GM11168 (cell line): ENCODE data around the gene CRELD2.
"Not testable (repeated sequence)": the region's sequence is repeated elsewhere in the genome, so short reads cannot be mapped to it uniquely, and the experiment has no call there.

ENCODE experiments used
- in situ Hi-C: fragments of 300-500 bp; cut with MboI; formaldehyde crosslinking; loops from one replicate; pipeline ENCODE4 v1.12.0; 2022; ENCODE audit warnings: low sequenced_read_pairs; ENCODE audit not compliant: unreplicated experiment

Gene CRELD2

GRCh38 chr22:49941507-49942316, 23.3 kb downstream of the CRELD2 start:
- in situ Hi-C loops, result no loop called here

GRCh38 chr22:49942565-49943404, 24.4 kb downstream of the CRELD2 start:
- in situ Hi-C loops, result no loop called here

GRCh38 chr22:49943405-49943765, 25.0 kb downstream of the CRELD2 start:
- in situ Hi-C loops, result no loop called here

- in situ Hi-C loops, result no loop called here
Observed at GRCh38 chr22:49943771-49944398, 25.5 kb downstream of the CRELD2 start.

- in situ Hi-C loops, result no loop called here
Observed at GRCh38 chr22:49944399-49944891, 26.0 kb downstream of the CRELD2 start.

GRCh38 chr22:49945042-49945794, 26.8 kb downstream of the CRELD2 start:
- in situ Hi-C loops, result not testable (repeated sequence)

- in situ Hi-C loops, result no loop called here
Observed at GRCh38 chr22:49946612-49947295, 28.3 kb downstream of the CRELD2 start.

- in situ Hi-C loops, result no loop called here
Observed at GRCh38 chr22:49947296-49947622, 28.8 kb downstream of the CRELD2 start.

- in situ Hi-C loops, result no loop called here
Observed at GRCh38 chr22:49948116-49948957, 29.9 kb downstream of the CRELD2 start.

- in situ Hi-C loops, result no loop called here
Observed at GRCh38 chr22:49948958-49949913, 30.8 kb downstream of the CRELD2 start.

GRCh38 chr22:49949914-49950292, 31.5 kb downstream of the CRELD2 start:
- in situ Hi-C loops, result no loop called here

GRCh38 chr22:49950396-49950994, 32.1 kb downstream of the CRELD2 start:
- in situ Hi-C loops, result no loop called here

- in situ Hi-C loops, result no loop called here
Observed at GRCh38 chr22:49951000-49951677, 32.7 kb downstream of the CRELD2 start.

- in situ Hi-C loops, result no loop called here
Observed at GRCh38 chr22:49951678-49951985, 33.2 kb downstream of the CRELD2 start.

- in situ Hi-C loops, result no loop called here
Observed at GRCh38 chr22:49951986-49952896, 33.8 kb downstream of the CRELD2 start.
